ENCODE results near the gene BLOC1S5.
"Not testable (repeated sequence)": the region's sequence is repeated elsewhere in the genome, so short reads cannot be mapped to it uniquely, and the experiment has no call there.

Gene BLOC1S5

DNA sequence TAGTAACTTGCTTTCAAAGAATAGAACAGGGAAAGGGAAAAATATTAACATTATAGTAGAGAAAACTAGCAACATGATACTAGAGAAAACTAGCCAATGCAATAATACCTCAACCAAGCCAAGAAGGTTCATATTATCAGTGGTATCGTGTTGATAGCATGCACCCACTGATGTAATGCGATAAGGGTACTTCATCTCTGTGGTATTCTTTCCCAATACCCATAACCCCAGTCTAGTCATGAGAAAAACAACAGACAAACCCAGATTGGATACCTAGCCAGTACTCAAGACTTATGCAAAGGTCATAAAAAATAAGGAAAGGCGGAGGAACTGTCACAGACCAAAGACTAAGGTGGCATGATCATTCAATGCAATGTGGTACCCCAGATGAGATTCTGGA lies 21.0 kb downstream of the BLOC1S5 start:
- Histone ChIP-seq H3K36me3 (ENCODE audit: insufficient read depth, low read length) (peaks cover 8% of the 10 kb centered on the region; the same call in 1 of the 2 replicates), H3K4me3 (ENCODE audit: low read depth, low read length) (no peak overlapping the region), H2AFZ (ENCODE audit: low read length, unreplicated experiment) (no peak overlapping the region), H3K4me1 (ENCODE audit: control insufficient read depth, insufficient read depth, low read length, unreplicated experiment) (peaks cover 11% of the 10 kb centered on the region), H3K79me2 (ENCODE audit: control insufficient read depth, insufficient read depth, low read length, unreplicated experiment) (peaks cover 7% of the 10 kb centered on the region), H3K27me3 (ENCODE audit: insufficient read depth, low read length) (no peaks in the 10 kb centered on the region), H3K27ac (ENCODE audit: low read depth, low read length) (no peak overlapping the region)

DNA sequence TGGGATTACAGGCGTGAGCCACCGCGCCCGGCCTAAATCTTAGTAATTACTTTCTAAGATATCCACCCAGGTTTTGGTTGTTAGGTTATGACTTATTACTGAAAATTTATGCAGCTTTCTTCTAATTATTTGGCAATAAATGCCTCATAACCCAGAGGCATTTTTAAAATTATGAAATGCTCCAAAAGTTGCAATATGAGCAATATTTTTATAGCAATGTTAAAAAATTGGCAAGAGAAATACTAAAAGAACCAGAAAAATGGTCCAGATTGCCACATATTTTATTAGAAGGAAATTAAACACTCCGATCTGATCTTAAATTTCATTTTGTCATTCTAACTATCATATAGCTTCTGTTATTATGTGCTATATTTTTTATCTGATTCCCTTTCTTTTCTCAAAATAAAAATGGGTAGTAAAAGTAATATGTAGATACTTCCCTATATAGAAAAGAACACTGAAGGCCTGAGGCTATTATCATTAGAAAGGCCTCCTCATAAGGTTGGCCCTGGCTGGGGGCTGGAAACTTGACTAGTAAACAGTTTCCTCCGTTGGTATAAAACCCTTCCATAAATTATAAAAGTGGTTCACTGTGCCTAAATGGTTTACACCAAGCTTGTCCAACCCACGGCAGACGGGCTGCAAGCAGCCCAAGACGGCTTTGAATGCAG lies 22.1 kb downstream of the BLOC1S5 start:
- Histone ChIP-seq H3K4me3 (ENCODE audit: low read depth, low read length) (no peak overlapping the region), H2AFZ (ENCODE audit: low read length, unreplicated experiment) (no peak overlapping the region), H3K4me1 (ENCODE audit: control insufficient read depth, insufficient read depth, low read length, unreplicated experiment) (peaks cover under 1% of the 10 kb centered on the region), H3K79me2 (ENCODE audit: control insufficient read depth, insufficient read depth, low read length, unreplicated experiment) (peaks cover 8% of the 10 kb centered on the region), H3K27ac (ENCODE audit: low read depth, low read length) (no peak overlapping the region), H3K27me3 (ENCODE audit: insufficient read depth, low read length) (no peaks in the 10 kb centered on the region), H3K36me3 (ENCODE audit: insufficient read depth, low read length) (peaks cover 8% of the 10 kb centered on the region; the same call in 1 of the 2 replicates)

DNA sequence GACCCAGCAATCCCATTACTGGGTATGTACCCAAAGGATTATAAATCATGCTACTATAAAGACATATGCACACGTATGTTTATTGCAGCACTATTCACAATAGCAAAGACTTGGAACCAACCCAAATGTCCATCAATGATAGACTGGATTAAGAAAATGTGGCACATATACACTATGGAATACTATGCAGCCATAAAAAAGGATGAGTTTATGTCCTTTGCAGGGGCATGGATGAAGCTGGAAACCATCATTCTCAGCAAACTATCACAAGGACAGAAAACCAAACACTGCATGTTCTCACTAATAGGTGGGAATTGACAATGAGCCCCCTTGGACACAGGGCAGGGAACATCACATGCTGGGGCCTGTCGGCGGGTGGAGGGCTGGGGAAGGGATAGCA lies 30.1 kb downstream of the BLOC1S5 start:
- H3K79me2 ChIP-seq (ENCODE audit: control insufficient read depth, insufficient read depth, low read length, unreplicated experiment): peaks cover 18% of the 10 kb centered on the region

DNA sequence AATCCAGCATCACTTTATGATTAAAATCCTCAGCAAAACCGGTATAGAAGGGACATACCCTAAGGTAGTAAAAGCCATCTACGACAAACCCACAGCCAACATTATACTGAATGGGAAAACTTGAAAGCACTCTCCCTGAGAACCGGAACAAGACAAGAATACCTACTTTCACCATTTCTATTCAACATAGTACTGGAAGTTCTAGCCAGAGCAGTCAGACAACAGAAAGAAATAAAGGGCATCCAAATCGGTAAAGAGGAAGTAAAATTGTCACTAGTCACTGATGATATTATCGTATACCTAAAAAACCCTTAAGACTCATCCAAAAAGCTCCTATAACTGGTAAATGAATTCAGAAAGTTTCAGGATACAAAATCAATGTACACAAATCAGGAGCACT lies 33.3 kb downstream of the BLOC1S5 start:
- peaks cover 21% of the 10 kb centered on the region for H3K79me2 ChIP-seq (ENCODE audit: control insufficient read depth, insufficient read depth, low read length, unreplicated experiment)

More for the DNA sequence above, 30.1 kb downstream of the BLOC1S5 start:
- not testable (repeated sequence) for H3K4me3 ChIP-seq (ENCODE audit: low read depth, low read length); H3K36me3 ChIP-seq (ENCODE audit: insufficient read depth, low read length); H3K4me1 ChIP-seq (ENCODE audit: control insufficient read depth, insufficient read depth, low read length, unreplicated experiment); H2AFZ ChIP-seq (ENCODE audit: low read length, unreplicated experiment); H3K27me3 ChIP-seq (ENCODE audit: insufficient read depth, low read length); H3K27ac ChIP-seq (ENCODE audit: low read depth, low read length)

DNA sequence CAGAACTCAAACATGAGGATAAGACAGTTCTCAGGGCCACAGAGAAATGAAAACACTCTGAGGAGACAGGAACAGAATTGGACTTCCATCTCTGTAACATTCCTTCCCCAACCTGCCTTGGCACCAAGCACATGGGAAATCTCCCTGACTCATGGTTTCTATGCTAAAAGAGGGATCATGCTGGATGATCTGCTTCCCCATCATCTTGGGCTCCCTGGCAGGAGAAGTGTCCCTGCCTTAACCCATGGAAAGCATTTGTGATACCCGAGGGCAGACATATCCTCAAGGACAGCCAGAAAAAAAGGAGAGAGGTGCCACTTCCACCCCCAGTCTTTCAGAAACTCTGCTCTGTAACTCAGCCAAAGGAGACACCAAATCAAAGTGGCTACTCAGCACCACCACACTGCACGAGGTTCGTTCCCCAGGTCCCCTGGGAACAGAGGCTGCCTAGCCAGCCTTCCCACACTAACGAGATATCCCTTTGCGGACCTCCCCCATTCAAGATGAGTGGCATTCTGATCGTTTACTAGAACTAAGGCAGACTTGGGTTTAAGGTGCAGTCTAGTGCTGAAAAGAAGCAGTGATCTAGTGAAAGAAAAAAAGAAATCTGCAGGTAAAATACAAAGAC lies 34.8 kb downstream of the BLOC1S5 start:
- Histone ChIP-seq H3K36me3 (ENCODE audit: insufficient read depth, low read length) (no peaks in the 10 kb centered on the region), H3K4me3 (ENCODE audit: low read depth, low read length) (peak overlapping the region; percentile 30), H3K4me1 (ENCODE audit: control insufficient read depth, insufficient read depth, low read length, unreplicated experiment) (peaks cover 23% of the 10 kb centered on the region), H2AFZ (ENCODE audit: low read length, unreplicated experiment) (peak overlapping the region; percentile 16), H3K27me3 (ENCODE audit: insufficient read depth, low read length) (no peaks in the 10 kb centered on the region), H3K27ac (ENCODE audit: low read depth, low read length) (peak overlapping the region; percentile 66), H3K79me2 (ENCODE audit: control insufficient read depth, insufficient read depth, low read length, unreplicated experiment) (peaks cover 19% of the 10 kb centered on the region)

More for the DNA sequence above, 33.3 kb downstream of the BLOC1S5 start:
- no peaks in the 10 kb centered on the region for H3K27me3 ChIP-seq (ENCODE audit: insufficient read depth, low read length)
- H3K4me3 ChIP-seq (ENCODE audit: low read depth, low read length): no peak overlapping the region
- no peak overlapping the region for H3K27ac ChIP-seq (ENCODE audit: low read depth, low read length)
- no peaks in the 10 kb centered on the region; the same call in 1 of the 2 replicates for H3K36me3 ChIP-seq (ENCODE audit: insufficient read depth, low read length)
- peaks cover 23% of the 10 kb centered on the region for H3K4me1 ChIP-seq (ENCODE audit: control insufficient read depth, insufficient read depth, low read length, unreplicated experiment)
- H2AFZ ChIP-seq (ENCODE audit: low read length, unreplicated experiment): no peak overlapping the region

DNA sequence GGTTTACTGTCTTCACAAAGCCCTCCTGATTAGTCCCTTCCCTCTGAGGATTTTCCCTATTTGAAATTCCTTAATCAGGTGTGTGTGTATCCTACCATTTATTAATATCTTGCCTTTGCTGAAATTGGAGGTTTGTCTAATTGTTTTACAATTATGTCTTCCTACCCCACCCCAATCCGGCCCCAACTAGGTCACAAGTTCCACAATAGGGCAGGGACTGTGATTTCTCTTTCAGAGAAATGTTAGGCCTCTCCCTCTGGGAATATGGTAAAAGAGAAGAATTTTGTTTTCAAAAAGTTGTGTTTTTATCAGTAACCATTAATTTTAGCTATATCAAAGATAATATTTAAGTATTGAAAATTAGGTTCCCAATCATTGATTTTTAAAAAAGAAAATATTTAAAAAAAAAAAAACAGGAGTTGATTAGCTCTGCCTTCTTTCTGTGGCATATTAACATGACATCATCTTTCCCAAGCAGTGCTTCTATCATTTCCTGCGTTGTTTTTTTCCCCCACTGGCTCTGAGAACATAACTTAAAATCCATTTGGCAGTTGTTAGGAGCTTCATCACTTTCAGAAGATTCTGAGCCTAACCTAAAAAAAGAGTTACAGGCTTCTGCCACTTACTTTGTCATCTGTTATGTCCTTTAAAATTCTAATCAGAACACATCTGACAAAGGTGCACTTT lies 36.1 kb downstream of the BLOC1S5 start:
- no peaks in the 10 kb centered on the region for H3K27me3 ChIP-seq (ENCODE audit: insufficient read depth, low read length)
- no peaks in the 10 kb centered on the region for H3K36me3 ChIP-seq (ENCODE audit: insufficient read depth, low read length)
- peaks cover 23% of the 10 kb centered on the region for H3K4me1 ChIP-seq (ENCODE audit: control insufficient read depth, insufficient read depth, low read length, unreplicated experiment)
- H3K79me2 ChIP-seq (ENCODE audit: control insufficient read depth, insufficient read depth, low read length, unreplicated experiment): peaks cover 19% of the 10 kb centered on the region
- H2AFZ ChIP-seq (ENCODE audit: low read length, unreplicated experiment): peak overlapping the region; percentile 49
- peak overlapping the region; percentile 30; the same call in 1 of the 2 replicates for H3K4me3 ChIP-seq (ENCODE audit: low read depth, low read length)
- peak overlapping the region; percentile 66 for H3K27ac ChIP-seq (ENCODE audit: low read depth, low read length)

DNA sequence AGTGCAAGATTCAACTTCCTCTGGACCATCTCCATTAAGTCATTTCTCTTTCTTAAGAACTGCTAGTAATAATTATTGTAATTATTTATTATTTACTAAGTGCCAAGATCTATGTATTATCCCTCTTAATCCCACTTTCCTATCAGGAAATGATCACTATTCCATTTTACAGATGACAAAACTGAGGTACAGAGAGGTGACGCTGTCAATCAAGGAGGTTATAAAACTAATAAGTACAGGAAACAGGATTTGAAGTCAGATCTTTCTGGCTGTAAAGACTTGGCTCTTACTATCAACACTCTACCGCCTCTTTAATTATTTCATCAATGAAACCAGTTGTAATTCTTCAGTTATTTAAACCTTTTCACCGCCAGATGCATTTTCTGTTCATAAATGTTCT lies 37.4 kb downstream of the BLOC1S5 start:
- H3K27ac ChIP-seq (ENCODE audit: low read depth, low read length): no peak overlapping the region
- H3K36me3 ChIP-seq (ENCODE audit: insufficient read depth, low read length): no peaks in the 10 kb centered on the region
- H3K27me3 ChIP-seq (ENCODE audit: insufficient read depth, low read length): no peaks in the 10 kb centered on the region
- H3K4me3 ChIP-seq (ENCODE audit: low read depth, low read length): no peak overlapping the region
- no peak overlapping the region for H2AFZ ChIP-seq (ENCODE audit: low read length, unreplicated experiment)
- H3K4me1 ChIP-seq (ENCODE audit: control insufficient read depth, insufficient read depth, low read length, unreplicated experiment): peaks cover 23% of the 10 kb centered on the region
- H3K79me2 ChIP-seq (ENCODE audit: control insufficient read depth, insufficient read depth, low read length, unreplicated experiment): peaks cover 17% of the 10 kb centered on the region

DNA sequence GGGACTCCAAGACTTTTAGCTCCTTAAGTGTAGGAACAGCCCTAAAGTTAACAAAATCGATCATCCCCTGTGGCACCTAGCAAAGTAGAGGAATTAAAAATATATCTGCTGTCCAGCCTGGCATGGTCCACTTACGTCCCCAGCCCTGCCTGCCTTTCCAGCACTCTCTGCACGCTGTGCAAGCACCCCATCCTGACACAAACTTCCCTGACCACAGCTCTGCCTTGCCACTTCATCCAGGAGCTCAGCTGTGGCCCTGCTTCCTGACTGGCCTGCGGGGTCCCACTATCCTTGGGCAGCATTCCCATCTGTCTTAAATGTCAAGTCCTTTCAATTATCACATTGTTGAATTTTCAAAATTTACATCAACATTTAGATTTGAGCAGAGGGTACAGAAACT lies 39.0 kb downstream of the BLOC1S5 start:
- H3K27me3 ChIP-seq (ENCODE audit: insufficient read depth, low read length): no peaks in the 10 kb centered on the region
- H3K79me2 ChIP-seq (ENCODE audit: control insufficient read depth, insufficient read depth, low read length, unreplicated experiment): peaks cover 11% of the 10 kb centered on the region
- H3K27ac ChIP-seq (ENCODE audit: low read depth, low read length): no peak overlapping the region
- H3K4me3 ChIP-seq (ENCODE audit: low read depth, low read length): no peak overlapping the region
- peaks cover 23% of the 10 kb centered on the region for H3K4me1 ChIP-seq (ENCODE audit: control insufficient read depth, insufficient read depth, low read length, unreplicated experiment)
- no peak overlapping the region for H2AFZ ChIP-seq (ENCODE audit: low read length, unreplicated experiment)
- H3K36me3 ChIP-seq (ENCODE audit: insufficient read depth, low read length): no peaks in the 10 kb centered on the region

DNA sequence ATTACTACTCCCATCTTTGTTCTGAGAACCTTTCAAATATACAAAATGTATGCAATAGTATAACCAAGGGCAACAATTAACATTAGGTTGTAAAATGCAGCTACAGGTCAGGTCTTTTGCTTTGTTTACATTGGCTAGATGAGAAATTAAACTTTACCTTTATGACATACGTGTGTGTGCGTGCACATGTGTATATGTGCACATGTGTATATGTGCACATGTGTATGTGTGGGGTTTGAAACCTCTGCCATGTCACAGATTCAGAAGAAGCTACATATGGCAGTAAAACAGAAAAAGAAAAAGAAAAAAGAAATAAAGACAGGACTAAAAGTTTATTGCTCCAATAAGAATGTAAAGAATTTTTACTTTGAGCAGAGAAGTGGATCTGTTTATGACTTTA lies 40.6 kb downstream of the BLOC1S5 start:
- no peak overlapping the region for H3K27ac ChIP-seq (ENCODE audit: low read depth, low read length)
- no peaks in the 10 kb centered on the region for H3K36me3 ChIP-seq (ENCODE audit: insufficient read depth, low read length)
- H3K4me3 ChIP-seq (ENCODE audit: low read depth, low read length): no peak overlapping the region
- H2AFZ ChIP-seq (ENCODE audit: low read length, unreplicated experiment): no peak overlapping the region
- H3K79me2 ChIP-seq (ENCODE audit: control insufficient read depth, insufficient read depth, low read length, unreplicated experiment): peaks cover 6% of the 10 kb centered on the region
- peaks cover 8% of the 10 kb centered on the region for H3K4me1 ChIP-seq (ENCODE audit: control insufficient read depth, insufficient read depth, low read length, unreplicated experiment)
- no peaks in the 10 kb centered on the region for H3K27me3 ChIP-seq (ENCODE audit: insufficient read depth, low read length)

DNA sequence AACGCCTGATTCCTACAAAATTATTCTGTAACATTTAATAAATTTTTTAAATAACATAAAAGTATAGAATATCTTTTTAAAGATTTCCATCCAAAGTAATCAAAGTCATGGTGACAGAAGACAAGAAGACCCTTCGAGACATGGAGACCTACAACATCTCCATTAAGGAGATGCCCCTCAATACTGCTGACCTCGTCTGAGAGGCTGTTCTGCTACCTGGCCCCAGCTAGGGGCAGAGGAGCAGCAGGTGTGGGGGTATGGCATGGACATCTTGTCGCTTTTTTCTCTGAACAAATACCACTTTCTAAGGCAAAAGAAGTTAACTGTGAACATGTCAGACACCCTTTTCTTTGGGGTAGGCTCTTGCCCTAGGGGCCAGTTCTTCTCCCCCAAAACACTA lies 44.1 kb downstream of the BLOC1S5 start:
- H2AFZ ChIP-seq (ENCODE audit: low read length, unreplicated experiment): no peak overlapping the region

More for the DNA sequence above, 44.1 kb downstream of the BLOC1S5 start:
- no peak overlapping the region for H3K27ac ChIP-seq (ENCODE audit: low read depth, low read length)
- H3K36me3 ChIP-seq (ENCODE audit: insufficient read depth, low read length): 0 out of 2 replicates have a peak, but pooled peaks cover 5% of the 10 kb centered on the region
- H3K4me1 ChIP-seq (ENCODE audit: control insufficient read depth, insufficient read depth, low read length, unreplicated experiment): no peaks in the 10 kb centered on the region
- H3K4me3 ChIP-seq (ENCODE audit: low read depth, low read length): no peak overlapping the region
- no peaks in the 10 kb centered on the region for H3K27me3 ChIP-seq (ENCODE audit: insufficient read depth, low read length)
- H3K79me2 ChIP-seq (ENCODE audit: control insufficient read depth, insufficient read depth, low read length, unreplicated experiment): no peaks in the 10 kb centered on the region

Measured in ACC112 (cell line).